H1 (cell line): Measurements from ENCODE around the gene TSPAN32.

Experiments used
- POLR2A ChIP-seq, 2 experiments: IDR thresholded peaks; 1 replicate in 1 of 2; 2 replicates in 1 of 2; pipeline ENCODE4 v1.6.1; 2011; ENCODE audit warnings: low read depth in 2 of 2, low read length in 2 of 2, mild to moderate bottlenecking in 2 of 2; ENCODE audit errors: control extremely low read depth in 1 of 2
- RBBP5 ChIP-seq: IDR thresholded peaks from 2 replicates; pipeline ENCODE4 v1.7.1; 2012; ENCODE audit warnings: low read depth, mild to moderate bottlenecking, inconsistent platforms, low read length, moderate library complexity, borderline replicate concordance
- SP2 ChIP-seq: IDR thresholded peaks from 2 replicates; pipeline ENCODE4 v1.6.1; 2012; ENCODE audit warnings: mild to moderate bottlenecking, low read length, inconsistent platforms
- USF2 ChIP-seq: IDR thresholded peaks from 2 replicates; pipeline ENCODE4 v1.6.1; 2011; ENCODE audit warnings: low read length, improper control_type of control experiment
- TF ChIP-seq, protein P1 (sequence below), 3 experiments: IDR thresholded peaks; 1 replicate in 2 of 3; 2 replicates in 1 of 3; pipeline versions ENCODE4 v1.5.1 to v1.6.1; 2011; ENCODE audit warnings: low read length in 3 of 3, mild to moderate bottlenecking in 3 of 3, inconsistent platforms in 2 of 3, low read depth in 1 of 3, moderate library complexity in 1 of 3; ENCODE audit not compliant: insufficient read depth in 1 of 3; ENCODE audit errors: control extremely low read depth in 1 of 3

GRCh38 chr11:2363577-2364370 is 62.0 kb downstream of the TSPAN32 start:
- TF ChIP-seq, protein P1, sequence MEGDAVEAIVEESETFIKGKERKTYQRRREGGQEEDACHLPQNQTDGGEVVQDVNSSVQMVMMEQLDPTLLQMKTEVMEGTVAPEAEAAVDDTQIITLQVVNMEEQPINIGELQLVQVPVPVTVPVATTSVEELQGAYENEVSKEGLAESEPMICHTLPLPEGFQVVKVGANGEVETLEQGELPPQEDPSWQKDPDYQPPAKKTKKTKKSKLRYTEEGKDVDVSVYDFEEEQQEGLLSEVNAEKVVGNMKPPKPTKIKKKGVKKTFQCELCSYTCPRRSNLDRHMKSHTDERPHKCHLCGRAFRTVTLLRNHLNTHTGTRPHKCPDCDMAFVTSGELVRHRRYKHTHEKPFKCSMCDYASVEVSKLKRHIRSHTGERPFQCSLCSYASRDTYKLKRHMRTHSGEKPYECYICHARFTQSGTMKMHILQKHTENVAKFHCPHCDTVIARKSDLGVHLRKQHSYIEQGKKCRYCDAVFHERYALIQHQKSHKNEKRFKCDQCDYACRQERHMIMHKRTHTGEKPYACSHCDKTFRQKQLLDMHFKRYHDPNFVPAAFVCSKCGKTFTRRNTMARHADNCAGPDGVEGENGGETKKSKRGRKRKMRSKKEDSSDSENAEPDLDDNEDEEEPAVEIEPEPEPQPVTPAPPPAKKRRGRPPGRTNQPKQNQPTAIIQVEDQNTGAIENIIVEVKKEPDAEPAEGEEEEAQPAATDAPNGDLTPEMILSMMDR (IDR thresholded peaks at IDR 0.05; ENCODE audit: control extremely low read depth in 1 of 3, insufficient read depth in 1 of 3, low read depth in 1 of 3, low read length in 3 of 3): no peak
- TF ChIP-seq RBBP5 (no peak), POLR2A (IDR thresholded peaks at IDR 0.05; ENCODE audit: control extremely low read depth in 1 of 2, low read depth in 2 of 2, low read length in 2 of 2) (no peak), SP2 (no peak), USF2 (no peak)
